ENCODE data around the gene CCDC106.

The CCDC106 gene

DNA sequence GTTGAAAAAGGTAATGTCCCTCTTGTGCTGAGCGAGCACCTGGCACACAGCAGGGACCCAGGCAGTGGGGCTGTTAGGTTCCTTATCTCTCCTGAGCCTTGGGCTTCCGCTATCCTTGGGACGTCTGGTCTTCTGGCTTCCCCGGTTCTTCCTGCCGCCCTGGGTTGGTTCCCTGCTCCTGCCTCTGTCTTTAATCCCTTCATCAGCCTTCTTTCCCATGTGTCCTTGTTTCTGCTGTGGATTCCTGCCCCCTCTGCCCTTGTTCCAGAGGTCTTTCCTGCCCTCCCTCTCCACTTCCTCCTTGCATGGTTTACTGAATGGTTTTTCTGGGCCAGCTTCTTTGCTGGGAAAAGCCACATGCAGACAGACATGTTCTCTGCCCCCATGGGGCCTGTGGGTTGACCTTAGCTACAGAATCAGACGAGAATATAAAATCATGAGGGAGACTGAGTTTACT, 29.6 kb downstream of the CCDC106 start:
- H3K27ac ChIP-seq (ENCODE audit: low read depth, low read length, severe bottlenecking), result peak overlapping the region; percentile 42
- no peaks in the 10 kb centered on the region for H3K9me3 ChIP-seq (ENCODE audit: control insufficient read depth, low read length)
- WGBS, 2 experiments (ENCODE audit: insufficient coverage in 2 of 2), result 90 to 94% methylated on average over 6 of the region's 6 CpGs
- H3K36me3 ChIP-seq (ENCODE audit: control insufficient read depth, insufficient read depth, low read length), result peaks cover 61% of the 10 kb centered on the region
- no peak overlapping the region for H3K4me3 ChIP-seq (ENCODE audit: extremely low read depth, insufficient read depth, low read length, poor library complexity, severe bottlenecking)
- peaks cover 43% of the 10 kb centered on the region for H3K4me1 ChIP-seq (ENCODE audit: control insufficient read depth, insufficient read depth, low read length, poor library complexity, severe bottlenecking)

DNA sequence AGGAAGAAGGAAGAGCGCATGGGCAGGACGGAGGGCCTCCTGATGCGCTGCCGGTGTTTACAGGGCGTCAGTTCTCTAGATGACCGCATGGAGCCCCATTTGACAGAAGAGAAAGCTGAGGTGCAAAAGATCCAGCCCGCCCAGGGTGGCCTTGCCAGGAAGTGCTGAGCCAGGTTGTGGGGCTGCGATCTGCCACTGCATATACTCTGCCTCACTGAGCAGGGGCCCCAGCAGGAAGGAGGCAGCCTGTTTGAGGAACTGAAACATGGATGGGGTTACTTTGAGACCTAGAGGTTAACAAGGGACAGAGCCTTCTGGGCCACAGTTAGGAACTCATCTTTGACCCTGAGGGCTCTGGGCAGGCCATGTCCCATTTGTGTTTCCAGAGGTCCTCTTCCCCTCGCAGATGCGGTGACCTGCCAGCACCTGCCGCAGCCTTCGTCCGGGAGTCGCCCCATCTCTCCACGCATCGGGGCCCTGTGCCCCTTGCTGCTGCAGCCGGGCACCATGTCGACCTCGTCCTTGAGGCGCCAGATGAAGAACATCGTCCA, 30.2 kb downstream of the CCDC106 start:
- peaks cover 43% of the 10 kb centered on the region for H3K4me1 ChIP-seq (ENCODE audit: control insufficient read depth, insufficient read depth, low read length, poor library complexity, severe bottlenecking)
- H3K36me3 ChIP-seq (ENCODE audit: control insufficient read depth, insufficient read depth, low read length), result peaks cover 57% of the 10 kb centered on the region
- WGBS, 2 experiments (ENCODE audit: insufficient coverage in 2 of 2), result 97 to 98% methylated on average over 21 of the region's 21 CpGs
- H3K9me3 ChIP-seq (ENCODE audit: control insufficient read depth, low read length), result no peaks in the 10 kb centered on the region
- H3K27ac ChIP-seq (ENCODE audit: low read depth, low read length, severe bottlenecking), result no peak overlapping the region
- H3K4me3 ChIP-seq (ENCODE audit: extremely low read depth, insufficient read depth, low read length, poor library complexity, severe bottlenecking), result no peak overlapping the region

DNA sequence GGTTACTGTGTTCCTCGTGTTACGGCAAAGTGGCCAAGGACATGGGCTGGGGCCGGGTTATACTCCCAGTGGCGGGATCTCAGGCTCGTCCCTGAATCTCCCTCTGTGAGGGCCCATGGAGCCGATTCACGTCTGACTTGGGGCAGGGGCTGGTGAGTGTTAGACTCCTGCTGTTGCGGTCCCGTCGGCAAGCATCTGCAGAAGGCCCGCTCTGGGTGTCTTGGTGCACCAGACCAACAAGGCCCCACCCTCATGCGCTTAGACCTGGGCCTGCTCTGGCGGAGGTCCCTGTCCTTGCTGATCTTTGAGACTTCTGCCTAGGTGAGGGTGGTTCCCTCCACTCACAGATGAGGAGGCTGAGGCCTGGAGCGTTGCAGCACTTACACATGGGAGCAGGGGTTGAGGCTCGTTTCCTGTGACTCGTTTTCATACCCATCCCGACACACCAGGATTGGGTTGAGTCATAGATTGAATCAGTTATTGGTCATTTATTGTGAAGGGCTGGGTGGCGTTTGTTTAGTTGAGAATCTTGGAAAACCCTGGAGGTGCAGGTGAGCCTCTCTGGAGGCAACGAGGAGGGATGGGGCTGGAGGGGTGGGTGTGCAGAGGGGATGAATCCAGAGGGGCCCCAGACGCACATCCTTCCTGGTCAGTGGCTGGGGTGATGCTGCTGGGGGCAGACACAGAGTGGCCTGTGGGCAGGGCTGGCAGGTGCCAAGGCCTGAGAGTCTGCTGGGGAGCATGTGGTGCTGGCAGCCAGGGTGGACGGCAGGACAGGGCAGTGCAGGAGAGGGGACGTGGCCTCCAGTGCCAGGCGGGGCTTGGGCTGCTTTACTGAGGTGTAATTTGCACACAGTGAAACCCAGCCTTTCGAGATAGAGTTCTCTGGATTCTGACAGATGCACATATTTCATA, 31.6 kb downstream of the CCDC106 start:
- Histone ChIP-seq H3K9me3 (ENCODE audit: control insufficient read depth, low read length) (no peaks in the 10 kb centered on the region), H3K4me3 (ENCODE audit: extremely low read depth, insufficient read depth, low read length, poor library complexity, severe bottlenecking) (no peak overlapping the region), H3K4me1 (ENCODE audit: control insufficient read depth, insufficient read depth, low read length, poor library complexity, severe bottlenecking) (peaks cover 33% of the 10 kb centered on the region), H3K27ac (ENCODE audit: low read depth, low read length, severe bottlenecking) (no peak overlapping the region), H3K36me3 (ENCODE audit: control insufficient read depth, insufficient read depth, low read length) (peaks cover 67% of the 10 kb centered on the region)
- WGBS, 2 experiments (ENCODE audit: insufficient coverage in 2 of 2), result 94 to 95% methylated on average over 21 of the region's 24 CpGs

DNA sequence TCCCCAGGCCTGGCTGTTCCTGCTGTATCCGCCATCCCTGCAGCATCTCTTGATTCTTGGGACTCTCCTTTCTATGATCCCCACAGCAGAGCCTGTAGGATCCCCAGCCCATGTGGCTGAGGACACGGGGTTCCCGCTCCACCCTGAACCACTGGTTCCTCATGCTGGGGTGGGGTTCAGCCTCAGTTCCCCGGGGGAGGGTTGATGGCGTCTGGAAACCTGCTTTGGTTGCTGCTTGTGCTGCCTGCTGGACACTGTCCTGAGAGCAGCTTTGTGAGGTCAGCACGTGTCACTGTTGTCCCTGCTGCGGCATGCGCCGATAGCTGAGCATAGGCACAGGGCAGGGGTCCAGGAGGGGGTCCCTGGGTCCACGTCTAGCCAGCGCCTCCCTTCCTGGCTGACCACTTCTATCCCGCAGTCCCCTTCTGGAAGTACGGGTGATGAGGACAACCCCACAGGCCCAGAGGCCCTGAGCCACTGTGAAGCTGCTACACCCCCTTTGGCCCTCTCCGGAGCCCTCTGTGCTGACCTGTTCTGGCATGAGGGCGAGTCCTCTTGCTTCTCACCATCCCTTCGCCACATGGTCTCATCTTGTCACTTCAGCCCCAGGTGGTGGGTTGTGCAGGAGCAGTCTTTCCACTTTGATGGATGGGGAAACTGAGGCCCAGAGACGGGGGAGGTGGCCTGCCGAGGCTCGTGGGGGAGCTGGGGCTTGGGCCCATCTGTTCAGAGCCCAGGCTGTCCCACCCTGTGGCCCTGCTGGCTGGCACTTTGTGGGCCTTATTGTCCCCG, 32.5 kb downstream of the CCDC106 start:
- 96 to 97% methylated on average over 15 to 16 of the region's 20 CpGs for WGBS, 2 experiments (ENCODE audit: insufficient coverage in 2 of 2)
- Histone ChIP-seq H3K9me3 (ENCODE audit: control insufficient read depth, low read length) (no peaks in the 10 kb centered on the region), H3K27ac (ENCODE audit: low read depth, low read length, severe bottlenecking) (peak overlapping the region; percentile 10), H3K36me3 (ENCODE audit: control insufficient read depth, insufficient read depth, low read length) (peaks cover 76% of the 10 kb centered on the region), H3K4me1 (ENCODE audit: control insufficient read depth, insufficient read depth, low read length, poor library complexity, severe bottlenecking) (peaks cover 33% of the 10 kb centered on the region), H3K4me3 (ENCODE audit: extremely low read depth, insufficient read depth, low read length, poor library complexity, severe bottlenecking) (no peak overlapping the region)

DNA sequence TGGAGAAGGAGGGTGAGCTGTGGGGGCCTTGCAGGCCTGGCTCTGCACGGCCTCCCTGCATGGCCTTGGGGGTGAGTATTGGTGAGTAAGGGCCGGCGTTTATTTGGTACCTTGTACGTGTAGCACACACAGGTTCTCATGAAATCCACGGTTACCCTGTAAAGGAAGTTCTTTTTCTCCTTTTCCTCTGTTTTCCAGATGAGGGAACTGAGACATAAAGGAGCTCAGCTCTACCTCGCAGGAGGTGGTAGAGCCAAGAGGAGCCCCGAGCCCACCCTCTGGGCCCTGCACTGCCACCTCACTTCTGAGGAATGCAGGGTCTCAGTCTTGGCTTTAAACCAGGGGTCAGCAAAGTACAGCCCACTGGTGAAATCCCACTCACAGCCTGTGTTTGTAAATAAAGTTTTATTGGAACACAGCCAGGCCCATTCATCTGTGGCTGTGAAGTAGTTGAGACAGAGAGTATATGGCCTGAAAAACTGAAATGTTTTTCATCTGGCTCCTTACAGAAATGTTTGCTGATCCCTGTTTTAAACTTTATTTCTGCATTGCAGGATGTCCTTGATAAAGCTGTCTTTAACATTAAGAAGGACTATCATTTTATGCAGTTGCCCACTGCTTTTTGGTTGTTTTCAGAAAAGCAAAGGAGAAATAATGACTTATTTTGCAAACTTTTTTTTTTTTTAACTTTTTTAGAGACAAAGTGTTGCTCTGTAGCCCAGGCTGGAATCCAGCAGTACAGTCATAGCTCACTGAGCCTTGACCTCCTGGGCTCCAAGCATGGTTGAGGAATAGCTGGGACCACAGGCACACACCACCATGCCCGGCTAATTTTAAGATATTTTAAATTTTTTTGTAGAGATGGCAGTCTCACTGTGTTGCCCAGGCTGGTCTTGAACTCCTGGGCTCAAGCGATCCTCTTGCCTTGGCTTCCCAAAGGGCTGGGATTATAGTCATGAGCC, 33.4 kb downstream of the CCDC106 start:
- H3K27ac ChIP-seq (ENCODE audit: low read depth, low read length, severe bottlenecking), result peak overlapping the region; percentile 10
- H3K4me3 ChIP-seq (ENCODE audit: extremely low read depth, insufficient read depth, low read length, poor library complexity, severe bottlenecking), result no peak overlapping the region
- H3K4me1 ChIP-seq (ENCODE audit: control insufficient read depth, insufficient read depth, low read length, poor library complexity, severe bottlenecking), result peaks cover 27% of the 10 kb centered on the region
- peaks cover 80% of the 10 kb centered on the region for H3K36me3 ChIP-seq (ENCODE audit: control insufficient read depth, insufficient read depth, low read length)
- no peaks in the 10 kb centered on the region for H3K9me3 ChIP-seq (ENCODE audit: control insufficient read depth, low read length)
- WGBS, 2 experiments (ENCODE audit: insufficient coverage in 2 of 2), result 89 to 100% methylated on average over 6 to 8 of the region's 9 CpGs

DNA sequence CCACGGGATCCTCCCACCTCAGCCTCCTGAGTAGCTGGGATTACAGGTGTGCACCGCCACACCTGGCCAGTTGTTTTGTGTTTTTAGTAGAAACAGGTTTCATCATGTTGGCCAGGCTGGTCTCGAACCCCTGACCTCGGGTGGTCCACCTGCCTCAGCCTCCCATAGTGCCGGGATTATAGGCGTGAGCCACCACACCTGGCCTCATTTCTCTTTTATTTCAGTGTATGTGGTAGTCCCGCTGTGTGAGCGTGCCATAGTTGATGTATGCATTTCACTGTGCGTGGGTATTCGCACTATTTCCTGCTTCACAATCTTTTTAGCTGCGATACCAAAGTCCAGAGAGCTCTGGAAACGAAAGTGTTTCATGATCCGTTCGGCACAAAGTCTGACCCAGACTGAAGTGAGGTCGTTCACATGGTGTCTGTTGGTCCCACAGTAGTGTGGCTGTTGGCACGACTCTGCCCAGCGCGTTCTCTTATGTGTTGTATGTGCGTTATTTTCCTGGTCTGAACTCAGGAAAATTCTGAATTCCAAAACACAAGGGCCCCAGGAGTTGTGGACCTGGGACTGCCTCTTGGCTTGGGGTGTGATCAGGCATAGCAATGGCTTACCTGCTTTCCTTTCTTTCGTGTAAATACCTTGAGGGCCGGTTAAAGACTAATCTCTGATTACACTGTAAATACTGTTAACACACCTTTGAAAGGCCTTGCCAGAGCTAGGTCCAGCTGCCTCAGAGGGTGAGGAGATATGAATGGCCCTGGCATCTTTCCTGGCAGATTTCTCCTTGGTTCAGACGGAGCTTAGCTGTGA, 35.6 kb downstream of the CCDC106 start:
- Histone ChIP-seq H3K27ac (ENCODE audit: low read depth, low read length, severe bottlenecking) (no peak overlapping the region), H3K4me1 (ENCODE audit: control insufficient read depth, insufficient read depth, low read length, poor library complexity, severe bottlenecking) (peaks cover 20% of the 10 kb centered on the region), H3K9me3 (ENCODE audit: control insufficient read depth, low read length) (no peaks in the 10 kb centered on the region), H3K36me3 (ENCODE audit: control insufficient read depth, insufficient read depth, low read length) (peaks cover 81% of the 10 kb centered on the region), H3K4me3 (ENCODE audit: extremely low read depth, insufficient read depth, low read length, poor library complexity, severe bottlenecking) (no peak overlapping the region)
- WGBS, 2 experiments (ENCODE audit: insufficient coverage in 2 of 2), result 93 to 97% methylated on average over 14 to 19 of the region's 22 CpGs

DNA sequence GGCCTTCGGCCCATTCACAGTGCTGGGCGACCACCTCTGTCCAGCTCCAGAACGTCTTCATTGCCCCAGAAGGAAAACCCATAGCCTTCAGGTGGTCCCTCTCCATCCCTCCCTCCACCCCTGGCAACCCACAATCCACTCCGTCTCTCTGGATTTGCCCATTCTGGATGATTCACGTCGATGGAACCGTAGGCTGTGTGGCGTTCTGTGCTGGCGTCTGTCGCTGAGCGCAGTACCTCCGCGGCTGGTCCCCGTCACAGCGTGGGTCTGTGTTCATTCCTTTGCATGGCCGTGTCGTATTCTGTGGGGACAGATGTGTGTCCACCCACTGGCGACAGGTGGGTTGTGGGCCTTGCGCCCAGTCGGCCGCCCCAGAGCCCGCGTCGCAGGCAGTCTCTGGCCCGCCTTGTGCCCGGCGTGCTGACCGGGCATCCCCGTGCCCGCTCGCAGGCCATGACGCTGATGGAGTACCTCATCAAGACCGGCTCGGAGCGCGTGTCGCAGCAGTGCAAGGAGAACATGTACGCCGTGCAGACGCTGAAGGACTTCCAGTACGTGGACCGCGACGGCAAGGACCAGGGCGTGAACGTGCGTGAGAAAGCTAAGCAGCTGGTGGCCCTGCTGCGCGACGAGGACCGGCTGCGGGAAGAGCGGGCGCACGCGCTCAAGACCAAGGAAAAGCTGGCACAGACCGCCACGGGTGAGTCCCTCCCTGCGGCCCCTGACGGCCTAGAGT, 37.1 kb downstream of the CCDC106 start:
- H3K36me3 ChIP-seq (ENCODE audit: control insufficient read depth, insufficient read depth, low read length), result peaks cover 80% of the 10 kb centered on the region
- WGBS, 2 experiments (ENCODE audit: insufficient coverage in 2 of 2), result 95 to 97% methylated on average over 59 to 60 of the region's 60 CpGs

DNA sequence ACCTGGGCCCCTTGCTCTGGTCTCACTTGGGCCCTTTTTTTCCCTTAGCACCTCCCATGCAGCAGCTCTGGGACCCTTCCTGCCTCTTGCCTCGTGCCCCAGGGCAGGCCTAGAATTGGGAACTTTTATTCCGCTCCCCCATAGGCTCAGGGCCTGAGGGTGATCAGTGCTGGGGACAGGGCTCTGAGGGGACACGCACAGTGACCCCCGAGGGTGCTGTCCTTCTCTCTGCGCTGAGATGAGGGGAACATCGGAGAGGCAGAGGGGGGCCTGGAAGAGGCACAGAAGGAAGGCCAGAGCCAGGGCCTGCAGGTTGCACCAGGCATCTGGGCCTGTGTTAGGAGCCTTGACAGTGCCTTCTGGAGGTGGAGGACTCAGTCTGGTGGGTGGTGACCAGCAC, 37.8 kb downstream of the CCDC106 start:
- Histone ChIP-seq H3K9me3 (ENCODE audit: control insufficient read depth, low read length) (no peaks in the 10 kb centered on the region), H3K27ac (ENCODE audit: low read depth, low read length, severe bottlenecking) (no peak overlapping the region), H3K4me3 (ENCODE audit: extremely low read depth, insufficient read depth, low read length, poor library complexity, severe bottlenecking) (no peak overlapping the region), H3K4me1 (ENCODE audit: control insufficient read depth, insufficient read depth, low read length, poor library complexity, severe bottlenecking) (peaks cover 2% of the 10 kb centered on the region), H3K36me3 (ENCODE audit: control insufficient read depth, insufficient read depth, low read length) (peaks cover 81% of the 10 kb centered on the region)
- WGBS, 2 experiments (ENCODE audit: insufficient coverage in 2 of 2), result 94 to 97% methylated on average over 4 to 6 of the region's 6 CpGs

More for the DNA sequence above, 37.1 kb downstream of the CCDC106 start:
- H3K9me3 ChIP-seq (ENCODE audit: control insufficient read depth, low read length), result no peaks in the 10 kb centered on the region
- peaks cover 7% of the 10 kb centered on the region for H3K4me1 ChIP-seq (ENCODE audit: control insufficient read depth, insufficient read depth, low read length, poor library complexity, severe bottlenecking)
- no peak overlapping the region for H3K4me3 ChIP-seq (ENCODE audit: extremely low read depth, insufficient read depth, low read length, poor library complexity, severe bottlenecking)
- no peak overlapping the region for H3K27ac ChIP-seq (ENCODE audit: low read depth, low read length, severe bottlenecking)
